IPS-15b (cell line): ENCODE results near the gene PRR13.

Experiments used
- H3K27me3 ChIP-seq: one replicate; pipeline ENCODE4 v1.6.1; 2013; ENCODE audit warnings: low read length; ENCODE audit not compliant: control insufficient read depth, insufficient read depth
- H3K36me3 ChIP-seq: one replicate; pipeline ENCODE4 v1.6.1; 2013; ENCODE audit warnings: low read length; ENCODE audit not compliant: control insufficient read depth, insufficient read depth
- H3K4me1 ChIP-seq: one replicate; pipeline ENCODE4 v1.6.1; 2013; ENCODE audit warnings: mild to moderate bottlenecking, low read length; ENCODE audit not compliant: control insufficient read depth, insufficient read depth
- H3K4me3 ChIP-seq: one replicate; pipeline ENCODE4 v1.5.1; 2013; ENCODE audit warnings: low read depth, low read length
- H3K9ac ChIP-seq: one replicate; pipeline ENCODE4 v1.6.1; 2013; ENCODE audit warnings: low read depth, mild to moderate bottlenecking, low read length
- H3K9me3 ChIP-seq: one replicate; pipeline ENCODE4 v1.6.1; 2013; ENCODE audit warnings: mild to moderate bottlenecking, low read length; ENCODE audit not compliant: control insufficient read depth, insufficient read depth

The PRR13 gene

DNA sequence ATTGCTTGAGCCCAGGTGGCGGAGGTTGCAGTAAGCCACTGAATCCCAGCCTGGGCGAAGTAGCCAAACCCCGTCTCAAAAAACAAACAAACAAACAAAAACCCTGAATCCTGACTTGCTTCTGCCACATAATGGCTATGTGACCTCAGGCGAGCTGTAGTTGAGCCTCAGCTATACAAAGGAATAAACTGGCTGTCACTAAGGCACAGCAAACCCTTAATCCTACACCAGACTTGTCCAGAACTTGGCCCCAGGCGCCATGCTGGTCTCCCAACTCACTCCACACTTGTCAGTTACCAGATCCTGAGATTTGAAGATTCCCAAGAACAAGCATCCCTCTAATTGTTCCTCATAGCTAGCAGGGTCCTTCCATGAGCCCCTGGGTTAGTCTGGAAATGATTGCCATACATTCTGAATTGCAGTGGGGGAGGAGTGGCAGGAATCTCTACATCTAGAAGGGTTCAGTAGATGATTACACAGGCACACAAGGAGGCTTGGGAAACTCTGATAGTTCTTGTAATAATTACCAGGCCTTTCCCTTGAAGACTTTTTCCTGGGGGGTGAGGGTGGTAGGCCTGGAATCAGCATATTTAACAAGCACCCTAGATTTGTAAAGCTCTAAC is 47.8 kb downstream of the PRR13 start:
- H3K36me3 ChIP-seq = peaks cover 18% of the 10 kb centered on the region
- H3K4me3 ChIP-seq = no peak overlapping the region
- H3K27me3 ChIP-seq = no peaks in the 10 kb centered on the region
- no peaks in the 10 kb centered on the region for H3K9me3 ChIP-seq
- H3K9ac ChIP-seq = no peak overlapping the region
- H3K4me1 ChIP-seq = peaks cover 8% of the 10 kb centered on the region

- H3K4me3 ChIP-seq = peak overlapping the region; percentile 56
- no peaks in the 10 kb centered on the region for H3K27me3 ChIP-seq
- H3K36me3 ChIP-seq = no peaks in the 10 kb centered on the region
- H3K9me3 ChIP-seq = no peaks in the 10 kb centered on the region
- H3K9ac ChIP-seq = peak overlapping the region; percentile 49
- peaks cover 16% of the 10 kb centered on the region for H3K4me1 ChIP-seq
These were observed 50.7 kb downstream of the PRR13 start for GRCh38 chr12:53492188-53492587.

- Histone ChIP-seq H3K27me3 (no peaks in the 10 kb centered on the region), H3K36me3 (no peaks in the 10 kb centered on the region), H3K9me3 (no peaks in the 10 kb centered on the region), H3K9ac (peak overlapping the region; percentile 51), H3K4me3 (peak overlapping the region; percentile 65), H3K4me1 (peaks cover 20% of the 10 kb centered on the region)
These were observed 51.5 kb downstream of the PRR13 start for GRCh38 chr12:53492830-53493609.

- no peaks in the 10 kb centered on the region for H3K9me3 ChIP-seq
- no peaks in the 10 kb centered on the region for H3K36me3 ChIP-seq
- no peaks in the 10 kb centered on the region for H3K27me3 ChIP-seq
- peak overlapping the region; percentile 65 for H3K4me3 ChIP-seq
- H3K4me1 ChIP-seq = peaks cover 26% of the 10 kb centered on the region
- peak overlapping the region; percentile 51 for H3K9ac ChIP-seq
These were observed 52.3 kb downstream of the PRR13 start for GRCh38 chr12:53493610-53494391.
